GM18873 (cell line): ENCODE measurements around the gene PRKD1.

Experiments
- ATAC-seq: cut with Tn5 transposase; IDR thresholded peaks from one replicate; pipeline ENCODE4 v1.9.1; 2021; ENCODE audit warnings: mild to moderate bottlenecking, moderate library complexity, moderate number of reproducible peaks; ENCODE audit not compliant: unreplicated experiment, low FRiP score

PRKD1 gene

DNA sequence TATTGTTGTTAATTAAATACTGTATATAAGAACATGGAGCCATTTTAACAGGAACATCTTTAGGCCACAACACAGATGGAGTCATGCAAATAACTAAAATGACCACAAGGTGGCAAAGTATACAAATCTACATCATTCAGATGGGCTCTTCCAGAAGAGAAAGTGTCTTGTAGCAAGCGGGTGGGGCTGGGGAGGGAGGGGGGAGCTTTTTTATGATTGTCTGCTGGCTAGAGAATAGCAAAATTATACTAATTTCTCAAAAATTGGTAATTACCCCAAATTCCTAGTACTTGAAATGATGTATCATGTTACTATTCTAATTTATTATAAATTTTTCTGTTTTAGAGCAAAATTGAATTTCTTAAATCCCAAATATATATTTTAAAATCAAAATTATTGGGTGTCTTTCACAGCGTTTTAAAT is 378.7 kb downstream of the PRKD1 start:
- ATAC-seq = peak; percentile 64

GRCh38 chr14:29545714-29546113 is 381.9 kb downstream of the PRKD1 start:
- ATAC-seq = no peak

DNA sequence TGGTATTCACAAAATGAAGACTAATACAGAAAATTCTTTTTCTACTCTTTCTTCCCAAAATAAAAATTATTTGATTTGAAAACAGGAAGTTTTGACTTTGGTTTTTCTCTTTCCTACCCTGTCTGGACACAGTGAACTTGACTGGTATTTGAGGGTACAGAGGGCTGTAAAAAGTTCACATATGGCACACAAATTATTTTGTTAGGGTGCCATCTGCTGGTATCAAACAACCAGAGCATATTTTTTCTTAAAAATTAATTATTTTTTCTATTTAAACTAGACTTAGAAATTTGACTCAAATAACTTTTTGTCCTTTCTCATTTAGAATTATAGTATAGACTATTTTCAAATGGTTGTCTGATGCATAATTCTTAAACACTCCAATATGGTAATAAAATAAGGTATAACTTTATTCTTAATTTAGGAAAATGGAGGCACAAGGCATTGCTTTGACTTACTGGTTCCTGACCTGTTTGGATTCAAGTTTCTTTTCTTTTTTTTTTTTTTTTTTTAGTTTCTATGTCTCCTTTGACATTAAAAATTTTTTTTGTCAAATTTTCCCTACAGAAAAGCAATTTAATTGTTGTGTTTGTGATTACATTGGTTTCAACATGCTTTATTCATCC is 390.6 kb downstream of the PRKD1 start:
- no peak for ATAC-seq

DNA sequence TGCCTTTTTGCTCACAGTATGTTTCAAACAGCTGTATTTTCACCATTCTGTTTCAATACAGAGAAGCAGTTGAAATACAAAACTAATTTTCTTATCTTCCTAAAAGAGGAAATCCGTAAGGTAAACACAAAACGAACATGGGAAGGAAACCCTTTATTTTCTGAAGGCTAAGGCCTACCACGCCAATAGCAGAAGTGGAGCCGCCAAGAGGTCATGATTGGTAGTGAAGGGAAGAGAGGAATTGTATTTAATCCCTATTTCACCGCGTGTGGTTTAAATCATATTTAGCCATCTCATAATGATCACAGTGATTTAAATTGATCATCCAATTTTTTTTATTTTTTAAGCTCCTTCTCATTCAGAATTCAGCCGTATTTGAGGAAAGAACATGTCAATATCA is 398.2 kb downstream of the PRKD1 start:
- no peak for ATAC-seq

- no peak for ATAC-seq
These were observed 398.8 kb downstream of the PRKD1 start for GRCh38 chr14:29528889-29529288.

GRCh38 chr14:29527286-29527685 is 400.4 kb downstream of the PRKD1 start:
- no peak for ATAC-seq
